ENCODE results near the gene UBASH3A. TPM values are rescaled to one million over a fixed set of nuclear protein-coding genes. Genes with fewer than 3 reads are reported as not detected.

Gene UBASH3A
- total RNA-seq, 1 donor from 2014 or later, result not detected

- H3K9me3 Mint-ChIP-seq, result no peaks in the 10 kb centered on the region
- peaks cover 3% of the 10 kb centered on the region for H3K27me3 Mint-ChIP-seq (ENCODE audit: low read depth)
- no peaks in the 10 kb centered on the region for H3K36me3 Mint-ChIP-seq
- no peak for DNase-seq (ENCODE audit: low spot score in 2 of 2, unreplicated experiment in 2 of 2)
- TF ChIP-seq CTCF (IDR thresholded peaks at IDR 0.05; ENCODE audit: unreplicated experiment), result no peak
- peaks cover 4% of the 10 kb centered on the region for H3K4me1 Mint-ChIP-seq
- no peak overlapping the region for H3K4me3 Mint-ChIP-seq
- H3K27ac Mint-ChIP-seq, result no peak overlapping the region
These were observed 1.9 kb upstream of the UBASH3A start for GRCh38 chr21:42401820-42402251.

GRCh38 chr21:42404539-42404938 is 837 bp downstream of the UBASH3A start:
- H3K36me3 Mint-ChIP-seq, result no peaks in the 10 kb centered on the region
- no peak overlapping the region for H3K27ac Mint-ChIP-seq
- no peak for TF ChIP-seq CTCF (IDR thresholded peaks at IDR 0.05; ENCODE audit: unreplicated experiment)
- no peak overlapping the region for H3K4me3 Mint-ChIP-seq
- no peak for DNase-seq (ENCODE audit: low spot score in 2 of 2, unreplicated experiment in 2 of 2)
- H3K9me3 Mint-ChIP-seq, result no peaks in the 10 kb centered on the region
- peaks cover 6% of the 10 kb centered on the region for H3K27me3 Mint-ChIP-seq (ENCODE audit: low read depth)
- peaks cover 4% of the 10 kb centered on the region for H3K4me1 Mint-ChIP-seq

- Mint-ChIP-seq H3K9me3 (no peaks in the 10 kb centered on the region), H3K27ac (no peak overlapping the region)
These were observed 1.6 kb downstream of the UBASH3A start for GRCh38 chr21:42405064-42406013.

GRCh38 chr21:42406201-42406621 is 2.5 kb downstream of the UBASH3A start:
- Mint-ChIP-seq H3K27ac (no peak overlapping the region), H3K27me3 (ENCODE audit: low read depth) (peaks cover 10% of the 10 kb centered on the region), H3K9me3 (no peaks in the 10 kb centered on the region), H3K36me3 (no peaks in the 10 kb centered on the region), H3K4me3 (no peak overlapping the region), H3K4me1 (peaks cover 4% of the 10 kb centered on the region)
- DNase-seq (ENCODE audit: low spot score in 2 of 2, unreplicated experiment in 2 of 2), result no peak
- TF ChIP-seq CTCF (IDR thresholded peaks at IDR 0.05; ENCODE audit: unreplicated experiment), result no peak

More at GRCh38 chr21:42405064-42406013, 1.6 kb downstream of the UBASH3A start:
- TF ChIP-seq CTCF (IDR thresholded peaks at IDR 0.05; ENCODE audit: unreplicated experiment), result no peak
- no peak overlapping the region for H3K4me3 Mint-ChIP-seq
- DNase-seq (ENCODE audit: low spot score in 2 of 2, unreplicated experiment in 2 of 2), result no peak
- peaks cover 10% of the 10 kb centered on the region for H3K27me3 Mint-ChIP-seq (ENCODE audit: low read depth)
- H3K36me3 Mint-ChIP-seq, result no peaks in the 10 kb centered on the region
- H3K4me1 Mint-ChIP-seq, result peaks cover 4% of the 10 kb centered on the region

- TF ChIP-seq CTCF (IDR thresholded peaks at IDR 0.05; ENCODE audit: unreplicated experiment), result no peak
- no peak for DNase-seq (ENCODE audit: low spot score in 2 of 2, unreplicated experiment in 2 of 2)
- Mint-ChIP-seq H3K27ac (no peak overlapping the region), H3K9me3 (no peaks in the 10 kb centered on the region), H3K27me3 (ENCODE audit: low read depth) (peaks cover 10% of the 10 kb centered on the region), H3K36me3 (no peaks in the 10 kb centered on the region), H3K4me3 (no peak overlapping the region), H3K4me1 (peaks cover 4% of the 10 kb centered on the region)
These were observed 3.2 kb downstream of the UBASH3A start for GRCh38 chr21:42406866-42407265.
